OCI-LY7 (cell line): ENCODE measurements around the gene RCE1. TPM values are rescaled to one million over a fixed set of nuclear protein-coding genes. Genes with fewer than 3 reads are reported as not detected.
A peak's percentile ranks its signal among the peaks of the same experiment; 100 is the strongest.

Source experiments
- BruUV-seq: library from RNA; stranded (reverse); fragments of 400-500 nt; replicated peaks from 2 replicates; lab custom pipeline; 2021; lab: Mats Ljungman, UMichigan
- CTCF ChIA-PET: fragments of 300-600 bp; sonication (Branson Sonifier 250); formaldehyde crosslinking; loops from one replicate; lab custom pipeline; 2022; ENCODE audit warnings: antibody characterized with exemption; ENCODE audit not compliant: unreplicated experiment; lab: Charles Lee
- POLR2A ChIA-PET: fragments of 300-600 bp; sonication (Branson Sonifier 250); formaldehyde crosslinking; loops from one replicate; lab custom pipeline; 2022; ENCODE audit warnings: antibody characterized with exemption; lab: Charles Lee
- DNase-seq: peaks from one replicate; pipeline ENCODE4 v3.0.0-alpha.2; 2015; ENCODE audit warnings: low spot score
- H2AFZ ChIP-seq: fragments of 200-600 bp; sonication (generic), shearing (Covaris generic); 2 replicates; pipeline ENCODE4 v1.6.1; 2014; ENCODE audit warnings: mild to moderate bottlenecking, antibody characterized with exemption, low read length, moderate library complexity
- H3K27ac ChIP-seq: fragments of 200-600 bp; sonication (generic); 2 replicates; pipeline ENCODE4 v1.5.1; 2014; ENCODE audit warnings: mixed run types, low read depth, mild to moderate bottlenecking, moderate library complexity, low read length, inconsistent platforms; ENCODE audit not compliant: poor library complexity, severe bottlenecking
- H3K36me3 ChIP-seq: fragments of 200-600 bp; sonication (generic); 2 replicates; pipeline ENCODE4 v1.6.1; 2014; ENCODE audit warnings: mild to moderate bottlenecking, antibody characterized with exemption, low read length, moderate library complexity, mixed read lengths; ENCODE audit not compliant: insufficient read depth
- H3K4me1 ChIP-seq: fragments of 200-600 bp; sonication (generic); 2 replicates; pipeline ENCODE4 v1.5.1; 2014; ENCODE audit warnings: mild to moderate bottlenecking, low read length; ENCODE audit not compliant: insufficient read depth, poor library complexity, severe bottlenecking
- H3K4me2 ChIP-seq: fragments of 200-600 bp; sonication (generic); 2 replicates; pipeline ENCODE4 v1.6.1; 2014; ENCODE audit warnings: mild to moderate bottlenecking, low read length
- H3K4me3 ChIP-seq: fragments of 200-600 bp; sonication (generic); 2 replicates; pipeline ENCODE4 v1.5.1; 2014; ENCODE audit warnings: mild to moderate bottlenecking, low read depth, low read length; ENCODE audit not compliant: poor library complexity, severe bottlenecking
- H3K79me2 ChIP-seq: fragments of 200-600 bp; sonication (generic); 2 replicates; pipeline ENCODE4 v1.6.1; 2016; ENCODE audit warnings: low read depth, mild to moderate bottlenecking, low read length, moderate library complexity, mixed read lengths; ENCODE audit not compliant: insufficient read depth
- H3K9me2 ChIP-seq: fragments of 200-600 bp; sonication (generic); 2 replicates; pipeline ENCODE4 v1.6.1; 2016; ENCODE audit warnings: mild to moderate bottlenecking, low read length, mixed read lengths; ENCODE audit not compliant: insufficient read depth
- H3K9me3 ChIP-seq: fragments of 200-600 bp; sonication (generic); 2 replicates; pipeline ENCODE4 v1.6.1; 2014; ENCODE audit warnings: mild to moderate bottlenecking, mixed run types, low read length, mixed read lengths
- H4K20me1 ChIP-seq: fragments of 200-600 bp; sonication (generic); 2 replicates; pipeline ENCODE4 v1.6.1; 2014; ENCODE audit warnings: mild to moderate bottlenecking, antibody characterized with exemption, low read length, moderate library complexity, mixed read lengths; ENCODE audit not compliant: insufficient read depth
- CTCF ChIP-seq: fragments of 200-600 bp; sonication (generic); conservative IDR thresholded peaks from 2 replicates; pipeline ENCODE4 v1.5.1; 2014; ENCODE audit warnings: mild to moderate bottlenecking, antibody characterized with exemption, low read length, moderate library complexity, mixed read lengths
- EZH2phosphoT487 ChIP-seq: fragments of 200-600 bp; sonication (generic); IDR thresholded peaks from 2 replicates; pipeline ENCODE4 v1.6.1; 2018; ENCODE audit warnings: low read depth, borderline replicate concordance, mild to moderate bottlenecking, mixed run types, antibody characterized with exemption, low read length, moderate library complexity, mixed read lengths
- intact Hi-C: fragments of 100-400 bp; cut with micrococcal nuclease; formaldehyde crosslinking; loops from one replicate; pipeline ENCODE4 v1.10.0; 2022; ENCODE audit not compliant: unreplicated experiment
- total RNA-seq, 2 experiments: library from RNA; depleted of rRNA in 1 of 2; stranded (reverse); fragments of >200 nt in 1 of 2; shearing (Covaris generic) in 1 of 2; gene quantifications; 2 replicates each; pipeline ENCODE4 v1.2.3, GENCODE V29; 2014 to 2022

The RCE1 gene
- total RNA-seq, 2 experiments from 2014 or later: 34.9 to 62.9 TPM

- H3K9me3 ChIP-seq: peaks cover 11% of the 10 kb centered on the region; the same call in 1 of the 2 replicates
- TF ChIP-seq EZH2phosphoT487 (no peak), CTCF (peak; percentile 30; the same call in 1 of the 2 replicates)
- peak overlapping the region; percentile 83 for H3K4me2 ChIP-seq
- no peaks in the 10 kb centered on the region for H4K20me1 ChIP-seq
- H2AFZ ChIP-seq: peak overlapping the region; percentile 22; the same call in 1 of the 2 replicates
- intact Hi-C loops: loop anchor here (2.0 kb wide), 1 partner anchor 56 kb away; a partner anchor contains a TSS
- BruUV-seq: TSS peak; percentile 88
- no peaks in the 10 kb centered on the region for H3K79me2 ChIP-seq
- peak overlapping the region; percentile 99 for H3K27ac ChIP-seq
- no peaks in the 10 kb centered on the region for H3K9me2 ChIP-seq
- ChIA-PET POLR2A (interaction anchor here (0.8 to 1.4 kb wide), 4 partner anchors 9 to 65 kb away, joined by 4 read pairs; no protein-coding TSS in a partner anchor), CTCF (no interaction called here)
- H3K4me1 ChIP-seq: peaks cover 81% of the 10 kb centered on the region
- peak overlapping the region; percentile 51 for H3K4me3 ChIP-seq
- peak; percentile 94 for DNase-seq
- peaks cover 41% of the 10 kb centered on the region for H3K36me3 ChIP-seq
These were observed 42.4 kb upstream of the RCE1 start for GRCh38 chr11:66800720-66801428.

GRCh38 chr11:66809592-66809991 is 33.6 kb upstream of the RCE1 start:
- no peaks in the 10 kb centered on the region for H4K20me1 ChIP-seq
- intact Hi-C loops: no loop called here
- TF ChIP-seq EZH2phosphoT487 (no peak), CTCF (no peak)
- H3K9me3 ChIP-seq: peaks cover 8% of the 10 kb centered on the region; the same call in 1 of the 2 replicates
- BruUV-seq: no TSS peak
- no peak for DNase-seq
- peaks cover 65% of the 10 kb centered on the region for H3K36me3 ChIP-seq
- no peaks in the 10 kb centered on the region for H3K79me2 ChIP-seq
- H3K27ac ChIP-seq: no peak overlapping the region
- ChIA-PET CTCF (no interaction called here), POLR2A (no interaction called here)
- no peak overlapping the region for H3K4me3 ChIP-seq
- H2AFZ ChIP-seq: no peak overlapping the region
- no peaks in the 10 kb centered on the region for H3K4me1 ChIP-seq
- no peak overlapping the region for H3K4me2 ChIP-seq
- H3K9me2 ChIP-seq: no peaks in the 10 kb centered on the region
